NCI-H2081 (cell line): ENCODE measurements around the gene FER.
"Not testable (repeated sequence)": the region's sequence is repeated elsewhere in the genome, so short reads cannot be mapped to it uniquely, and the experiment has no call there.

Source experiments
- DNase-seq, 2 experiments: peaks; one replicate each; lab custom pipeline; 2025; lab: John Stamatoyannopoulos, UW

The FER gene

DNA sequence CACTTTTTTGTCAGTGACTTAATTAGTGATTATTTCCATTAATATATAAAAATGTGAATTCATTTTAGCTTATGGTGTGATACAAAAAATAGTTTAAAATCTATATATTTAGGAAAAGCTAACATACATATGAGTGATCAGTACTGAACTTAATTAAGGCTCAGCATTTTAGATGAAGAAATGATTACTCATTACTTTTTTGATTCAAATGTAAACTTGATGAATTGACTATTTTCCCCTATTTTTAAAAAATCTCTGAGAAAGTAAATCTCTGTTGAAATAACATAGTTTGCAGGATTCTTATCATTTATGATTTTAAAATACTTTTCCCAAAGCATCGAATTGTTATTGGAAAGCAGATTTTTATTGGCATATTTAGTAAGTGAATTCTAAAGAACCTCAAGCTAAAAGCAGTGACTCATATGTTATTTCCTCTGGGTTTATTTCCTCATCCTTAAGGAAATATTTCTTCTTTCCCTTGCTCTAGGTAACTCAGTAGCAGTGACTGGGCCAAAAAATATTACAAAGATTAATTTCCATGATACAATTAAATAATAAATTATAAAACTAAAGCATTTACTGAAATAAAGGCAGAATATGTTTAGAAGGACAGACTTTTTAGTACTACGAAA is 290.6 kb downstream of the FER start:
- no peak for DNase-seq

DNA sequence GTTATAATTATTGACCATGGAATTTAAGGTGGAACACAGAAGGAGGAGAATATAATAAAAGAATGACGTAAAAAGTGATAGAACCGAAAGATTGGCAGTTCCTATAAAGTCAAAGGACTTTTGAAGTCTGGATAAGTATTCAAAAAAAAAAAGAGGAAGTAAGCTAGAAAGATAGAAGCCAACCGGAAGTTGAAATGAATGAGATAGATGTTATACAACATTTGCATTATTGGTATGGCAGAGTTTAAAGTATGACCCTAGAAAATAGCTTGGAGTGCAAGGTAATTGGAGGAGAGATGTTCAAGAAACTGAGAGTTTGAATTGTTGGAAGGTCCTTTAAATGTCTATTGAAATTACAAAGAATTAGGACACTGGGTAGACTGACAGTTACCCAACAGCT is 293.6 kb downstream of the FER start:
- DNase-seq = no peak

DNA sequence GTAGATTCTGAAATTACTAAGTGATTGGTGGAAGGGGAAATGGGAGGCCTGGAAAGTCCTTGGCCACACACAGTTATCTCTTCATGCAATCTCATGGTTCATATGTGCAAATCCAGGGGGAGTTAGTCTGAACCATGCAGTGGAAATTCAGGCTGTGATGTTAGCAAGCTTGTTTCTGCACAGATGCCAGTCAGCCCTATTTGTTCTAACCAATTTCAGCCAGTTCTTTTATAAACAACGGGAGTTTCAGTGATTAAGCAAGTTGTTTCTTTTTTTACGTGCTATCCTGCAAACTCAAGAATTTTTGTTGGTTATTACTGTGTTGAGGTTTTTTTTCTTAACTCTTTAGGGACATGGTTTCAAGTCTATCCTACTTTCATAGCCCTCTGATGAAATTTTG is 298.0 kb downstream of the FER start:
- DNase-seq = no peak

DNA sequence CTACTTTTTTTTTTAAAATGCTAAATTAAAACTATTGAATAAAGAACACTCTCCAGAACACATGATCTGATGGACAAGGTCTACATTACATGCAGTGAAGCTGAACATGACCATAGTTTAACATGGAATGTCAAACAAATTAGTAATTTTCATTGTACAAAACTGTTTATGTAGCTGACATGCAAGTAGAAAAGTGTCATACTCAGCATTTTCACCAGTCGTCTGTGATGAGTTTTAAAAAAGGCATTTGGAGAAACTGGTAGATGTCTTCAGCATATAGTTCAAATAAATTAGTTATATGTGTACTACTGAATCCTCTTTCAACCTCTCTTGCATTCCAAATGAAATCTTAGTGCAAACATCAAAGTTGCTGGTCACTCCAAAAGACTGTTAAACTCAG is 301.9 kb downstream of the FER start:
- no peak for DNase-seq

DNA sequence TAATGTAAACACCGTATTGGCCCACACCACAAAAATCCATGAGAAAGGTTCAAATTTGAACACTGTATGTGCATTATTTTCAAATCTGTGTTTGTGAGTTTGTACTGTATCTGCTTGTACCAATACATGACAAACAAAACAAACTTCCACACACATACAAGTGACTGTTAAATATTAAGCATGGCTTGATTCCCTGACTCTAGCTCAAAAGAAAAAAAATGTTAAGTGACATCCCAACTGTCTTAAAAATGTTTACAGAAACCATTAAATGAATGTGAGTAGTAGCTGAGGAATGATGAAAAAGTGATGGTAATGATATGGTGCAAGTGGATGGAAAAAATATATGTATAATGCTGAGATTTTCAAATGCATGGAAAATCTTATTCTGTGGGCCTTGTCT is 302.6 kb downstream of the FER start:
- not testable (repeated sequence) for DNase-seq

DNA sequence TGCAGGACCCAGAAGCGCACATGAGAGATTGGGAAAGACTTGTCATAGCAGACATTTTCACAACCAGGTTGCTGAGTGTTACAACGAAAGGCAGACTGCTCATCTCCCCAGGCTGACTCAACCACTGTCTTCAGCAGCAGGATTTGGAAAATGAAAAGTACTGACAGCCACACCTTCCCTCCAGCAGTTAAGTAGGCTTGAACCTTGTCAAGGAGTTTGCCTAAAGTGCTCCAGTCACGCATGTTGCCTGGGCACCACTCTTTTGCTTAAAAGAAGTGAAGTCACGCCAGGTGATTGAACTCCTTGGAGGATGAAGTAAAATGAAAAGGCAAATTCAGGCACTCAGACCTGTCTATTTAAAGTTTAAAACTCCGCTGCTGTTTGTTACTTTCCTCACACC is 304.5 kb downstream of the FER start:
- DNase-seq = not testable (repeated sequence)

DNA sequence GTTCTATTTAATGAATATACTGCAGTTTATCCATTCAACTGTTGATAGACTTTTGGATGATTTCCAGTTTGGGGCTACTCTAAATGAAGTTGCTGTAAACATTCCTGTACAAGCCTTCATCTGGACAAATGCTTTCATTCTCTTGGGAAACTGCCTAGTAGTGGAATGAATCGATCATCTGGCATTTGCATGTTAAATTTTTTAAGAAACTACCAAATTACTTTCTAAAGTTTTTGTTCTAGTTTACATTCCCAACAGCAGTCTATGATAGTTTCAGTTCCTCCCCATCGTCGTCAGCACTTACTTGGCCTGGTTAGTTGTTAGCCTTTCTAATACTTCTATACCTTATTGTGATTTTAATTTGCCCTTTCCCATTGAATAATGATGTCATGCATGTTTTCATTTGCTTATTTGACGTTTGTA is 306.3 kb downstream of the FER start:
- no peak for DNase-seq

DNA sequence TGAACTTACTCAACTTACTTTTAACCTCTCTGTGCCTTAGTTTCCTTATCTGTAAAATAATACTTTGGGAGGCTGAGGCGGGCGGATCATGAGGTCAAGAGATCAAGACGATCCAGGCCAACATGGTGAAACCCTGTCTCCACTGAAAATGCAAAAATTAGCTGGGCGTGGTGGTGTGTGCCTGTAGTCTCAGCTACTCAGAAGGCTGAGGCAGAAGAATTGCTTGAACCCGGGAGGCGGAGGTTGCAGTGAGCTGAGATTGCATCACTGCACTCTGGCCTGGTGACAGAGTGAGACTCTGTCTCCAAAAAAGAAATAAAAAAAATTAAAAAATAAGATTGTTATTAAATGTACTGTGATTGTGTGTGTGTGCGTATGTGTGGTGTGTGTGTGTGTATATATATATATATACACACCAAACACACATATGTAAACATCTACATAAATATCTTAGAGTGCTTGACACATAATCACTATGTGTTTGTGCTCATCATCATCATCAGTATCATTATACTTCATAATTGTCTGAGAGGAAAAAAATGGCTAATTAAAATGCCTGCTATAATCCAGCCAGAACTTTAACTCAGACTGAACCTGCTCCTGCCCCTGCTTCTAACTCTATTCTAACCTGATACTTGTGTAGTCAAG is 312.8 kb downstream of the FER start:
- no peak for DNase-seq

DNA sequence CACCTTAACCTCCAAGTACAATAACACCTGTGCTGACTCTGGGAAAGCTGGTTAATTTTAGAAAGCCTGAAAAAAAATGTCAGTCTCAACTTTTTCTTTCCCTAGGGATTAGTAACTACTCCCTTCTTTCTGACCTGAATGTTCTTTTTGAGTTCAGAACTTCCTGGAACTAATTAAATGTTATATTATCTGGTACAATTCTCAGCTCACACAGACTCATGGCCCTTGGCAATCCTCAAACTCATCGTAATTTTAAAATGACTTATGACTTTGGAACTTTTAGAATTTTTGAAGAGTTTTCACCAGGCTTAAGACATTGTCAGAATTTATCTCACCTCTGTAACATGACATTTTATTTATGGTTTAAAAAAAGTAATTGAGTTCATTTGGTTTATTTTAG is 315.0 kb downstream of the FER start:
- no peak for DNase-seq

DNA sequence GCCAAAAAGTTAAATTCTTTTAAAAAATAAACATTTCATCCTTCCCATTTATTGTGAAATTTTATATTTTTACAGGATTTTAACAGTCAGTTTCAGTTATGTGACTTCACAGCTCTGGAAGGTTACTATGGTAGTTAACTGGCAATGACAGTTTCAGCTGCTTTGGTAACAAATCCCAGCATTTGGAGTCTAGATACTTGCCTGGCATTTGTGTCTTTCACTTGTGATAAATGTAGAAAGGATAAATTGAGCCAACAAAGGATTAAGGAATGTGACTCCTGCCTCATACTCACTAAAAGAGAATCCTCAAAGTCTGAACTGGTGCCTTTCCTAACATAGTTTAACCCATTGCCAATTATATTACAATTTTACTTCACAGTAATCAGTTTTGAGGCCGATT is 315.5 kb downstream of the FER start:
- DNase-seq = no peak

DNA sequence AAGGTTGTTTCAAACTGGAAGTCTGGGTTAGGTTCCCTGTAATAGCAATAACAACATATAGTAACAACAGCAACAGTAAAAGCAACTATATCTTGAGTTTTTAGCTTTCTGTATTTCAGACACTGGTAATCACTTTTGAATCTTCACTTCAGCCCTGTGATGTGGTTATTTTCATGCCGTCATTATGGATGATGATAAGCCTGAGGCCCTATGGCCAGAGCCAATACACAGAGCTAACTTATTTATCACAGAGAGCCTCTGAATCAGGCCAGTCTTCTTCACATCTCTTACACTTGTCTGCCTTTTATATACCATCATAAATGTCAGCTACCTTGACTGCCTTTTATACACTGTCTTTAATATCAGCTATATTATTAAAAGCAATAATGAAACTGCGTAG is 329.0 kb downstream of the FER start:
- no peak for DNase-seq

DNA sequence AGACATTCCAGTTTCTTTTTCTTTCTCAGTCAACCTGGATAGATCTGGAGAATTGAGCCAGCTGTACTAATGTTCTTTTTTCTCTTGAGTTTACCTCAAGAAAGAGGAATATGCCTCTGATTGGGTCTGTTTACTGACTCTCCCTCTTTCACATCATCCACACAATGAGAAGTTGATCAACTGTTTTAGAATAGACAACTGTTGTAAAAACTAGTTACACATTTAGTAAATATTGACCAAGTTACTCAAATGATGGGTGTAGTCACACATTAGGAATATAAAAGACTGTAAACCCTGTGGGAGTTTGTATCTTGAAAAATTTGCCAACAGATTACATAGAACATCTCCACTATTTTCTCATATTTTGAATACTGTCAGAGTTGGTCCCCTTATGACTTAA is 330.8 kb downstream of the FER start:
- no peak for DNase-seq

DNA sequence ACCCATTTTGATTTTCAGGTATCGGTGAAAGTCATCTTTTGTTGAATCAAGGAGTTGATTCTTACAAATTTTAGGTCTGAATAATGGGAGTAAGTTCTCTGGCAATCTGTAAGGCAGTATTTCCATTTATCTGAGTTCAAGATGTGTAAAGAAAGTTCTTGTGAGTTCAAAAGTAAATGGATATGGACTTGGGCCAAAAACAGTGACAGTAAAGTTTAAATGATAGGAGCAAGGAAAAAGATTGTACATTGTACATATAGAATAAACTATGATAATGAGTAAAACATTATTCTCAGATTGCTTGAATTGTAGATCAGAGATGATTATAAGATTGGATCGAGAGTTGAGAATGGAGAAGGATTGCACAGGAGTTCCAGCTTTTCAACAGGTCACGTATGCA is 332.8 kb downstream of the FER start:
- DNase-seq = no peak

DNA sequence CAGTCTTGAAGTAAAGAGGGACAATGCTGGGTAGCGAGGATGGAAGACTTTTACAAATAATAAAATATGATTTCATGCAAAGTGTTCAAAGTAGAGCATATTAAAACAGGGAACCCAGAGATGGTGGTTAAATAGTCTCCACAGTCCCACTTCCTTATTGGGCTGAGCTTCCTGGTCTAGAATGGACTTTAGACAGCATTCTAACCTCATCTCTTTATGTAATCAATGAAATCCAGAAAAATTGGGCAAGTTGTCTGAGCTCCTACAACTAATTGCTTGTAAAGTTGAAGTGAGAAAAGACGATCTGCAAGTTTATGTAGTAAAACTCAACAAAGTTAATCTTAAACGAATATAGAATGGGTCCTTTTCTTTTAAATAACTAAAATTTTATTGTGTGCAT is 333.2 kb downstream of the FER start:
- no peak for DNase-seq

DNA sequence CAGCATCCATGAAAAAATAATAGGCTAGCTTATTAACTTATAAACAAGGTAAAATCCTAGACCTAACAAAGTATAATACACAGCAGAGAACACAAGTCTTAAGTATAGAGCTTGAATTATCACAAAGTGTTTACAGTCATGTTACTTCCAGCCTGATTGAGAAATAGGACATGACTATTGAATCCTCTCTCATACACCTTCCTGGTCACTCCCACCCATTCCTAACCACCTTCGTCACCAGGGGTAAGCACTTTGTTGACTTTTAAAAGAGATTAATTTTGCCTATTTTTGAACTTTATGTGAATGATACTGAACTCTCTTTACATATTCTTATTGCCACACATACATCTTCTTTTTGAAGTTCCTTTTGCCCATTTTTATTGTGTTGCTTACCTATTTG is 336.2 kb downstream of the FER start:
- DNase-seq = no peak

DNA sequence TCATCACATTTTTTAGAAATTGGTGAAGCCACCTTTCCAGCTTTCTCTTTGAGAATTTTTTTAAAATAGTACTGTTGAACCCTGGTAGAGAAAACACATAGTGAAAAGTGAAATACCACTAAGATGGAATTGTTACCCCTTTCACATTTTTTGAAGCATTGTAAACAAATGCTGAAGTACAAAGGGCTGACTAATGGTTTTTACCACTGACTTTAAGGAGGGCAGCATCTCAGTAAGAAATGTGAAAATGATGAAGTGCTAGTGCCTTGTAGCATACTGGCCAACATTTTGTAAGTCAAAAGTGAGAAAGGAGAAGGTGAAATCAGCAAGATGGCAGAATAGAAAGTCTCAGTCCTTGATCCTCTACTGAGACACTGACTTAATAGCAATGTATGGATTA is 341.5 kb downstream of the FER start:
- DNase-seq = no peak

DNA sequence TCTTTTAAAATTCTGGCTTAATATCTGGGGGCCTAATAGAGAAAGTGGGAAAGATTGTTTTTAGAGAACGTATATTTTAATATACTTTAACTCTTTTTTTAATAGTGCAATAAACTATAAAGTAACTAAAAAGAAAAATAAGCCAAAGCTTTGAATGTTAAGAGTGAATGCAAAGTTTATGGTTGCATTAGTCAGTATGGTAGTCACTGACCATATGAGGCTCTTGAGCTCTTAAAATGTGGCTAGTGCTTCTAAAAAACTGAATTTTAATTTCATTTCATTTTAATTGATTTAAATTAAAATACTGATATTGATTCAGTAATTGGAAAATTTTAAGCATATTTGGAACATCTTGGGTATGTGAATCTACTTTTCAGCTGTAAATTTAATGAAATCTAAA is 351.4 kb downstream of the FER start:
- DNase-seq = no peak

DNA sequence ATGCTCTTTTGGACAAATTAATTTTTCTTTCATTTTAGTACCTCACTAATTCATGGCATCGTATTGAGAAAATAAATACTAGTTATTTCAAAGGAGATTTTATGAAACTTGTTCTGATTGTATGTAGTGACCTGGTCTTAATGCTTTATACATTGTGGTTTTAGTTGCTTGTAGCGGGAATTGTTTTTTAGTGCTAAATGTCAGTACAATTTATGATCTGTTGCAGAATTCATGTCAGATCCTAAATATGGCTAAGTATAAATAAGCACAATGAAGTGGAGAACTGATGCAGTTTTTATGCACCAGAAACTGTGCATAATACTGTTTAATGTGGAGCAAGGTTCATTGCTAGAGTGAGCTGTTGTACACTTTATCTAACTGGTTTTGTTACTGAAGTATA is 353.3 kb downstream of the FER start:
- no peak for DNase-seq

DNA sequence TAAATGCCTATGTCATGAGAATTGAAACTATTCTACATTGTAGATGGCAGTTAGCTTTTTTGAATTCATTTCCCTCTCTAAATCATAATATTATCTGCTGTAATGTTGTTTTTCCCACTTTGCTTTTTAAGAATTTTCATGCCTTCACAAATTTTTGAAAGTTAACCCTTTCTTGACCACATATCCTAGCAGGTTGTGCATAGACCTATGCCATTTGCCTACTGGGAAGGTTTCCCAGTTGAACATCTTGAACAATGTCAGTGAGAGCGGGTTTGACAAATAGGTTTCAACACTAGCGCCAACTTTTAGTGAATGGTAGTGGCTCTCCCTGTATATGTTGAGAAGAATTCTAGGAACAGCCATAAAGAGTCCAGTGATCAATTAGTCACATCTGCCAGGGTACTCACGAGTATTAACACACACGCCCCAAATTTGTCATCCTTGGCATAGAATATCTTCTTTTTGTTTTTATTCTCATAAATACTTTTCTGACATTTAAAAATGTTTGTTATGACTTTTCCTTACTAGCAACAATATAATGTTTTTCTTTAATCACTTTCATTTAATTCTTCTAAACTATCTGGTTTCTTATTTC is 354.5 kb downstream of the FER start:
- DNase-seq = no peak

DNA sequence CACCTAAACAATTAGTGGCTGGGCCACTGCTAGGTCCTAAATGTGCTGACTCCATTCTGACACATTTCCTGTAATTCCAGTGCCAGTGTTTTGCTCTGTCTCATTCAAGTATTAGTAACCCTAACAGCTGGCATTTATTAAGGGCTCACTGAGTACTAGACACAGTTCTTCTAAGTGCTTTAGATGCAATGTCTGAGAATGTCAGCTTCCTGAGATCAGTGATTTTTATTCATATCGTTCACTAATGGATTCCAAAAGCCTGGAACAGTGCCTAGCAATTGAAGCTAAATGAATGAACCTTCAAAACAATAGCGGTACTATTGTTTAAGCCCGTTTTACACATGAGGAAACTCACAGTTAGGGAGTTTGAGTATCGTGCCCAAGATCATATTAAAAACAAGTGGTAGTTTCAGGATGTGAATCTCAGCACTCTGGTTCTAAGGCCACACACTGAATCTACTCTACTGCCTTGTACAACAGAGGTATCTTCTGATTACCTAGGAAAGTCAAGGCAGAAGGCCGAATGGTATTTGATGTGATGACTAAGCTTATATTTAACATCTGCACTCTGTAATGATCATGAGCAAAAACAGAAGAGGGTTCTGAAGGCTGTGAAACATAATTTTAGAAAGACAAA is 358.1 kb downstream of the FER start:
- DNase-seq = no peak

DNA sequence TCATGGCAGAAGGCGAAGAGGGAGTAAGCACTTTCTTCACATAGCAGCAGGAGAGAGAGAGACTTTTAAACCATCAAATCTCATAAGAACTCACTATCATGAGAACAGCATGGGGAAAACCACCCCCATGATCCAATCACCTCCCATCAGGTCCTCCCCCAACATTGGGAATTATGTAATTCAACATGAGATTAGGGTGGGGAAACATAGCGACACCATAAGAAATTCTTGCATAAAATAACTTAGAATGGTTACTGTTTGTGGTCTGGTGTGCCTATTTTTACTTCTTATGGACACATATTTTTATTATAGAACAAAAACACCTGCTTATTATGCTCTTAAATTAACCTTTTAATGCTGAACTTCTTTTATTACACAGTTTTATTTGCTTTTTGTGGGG is 364.0 kb downstream of the FER start:
- no peak for DNase-seq

DNA sequence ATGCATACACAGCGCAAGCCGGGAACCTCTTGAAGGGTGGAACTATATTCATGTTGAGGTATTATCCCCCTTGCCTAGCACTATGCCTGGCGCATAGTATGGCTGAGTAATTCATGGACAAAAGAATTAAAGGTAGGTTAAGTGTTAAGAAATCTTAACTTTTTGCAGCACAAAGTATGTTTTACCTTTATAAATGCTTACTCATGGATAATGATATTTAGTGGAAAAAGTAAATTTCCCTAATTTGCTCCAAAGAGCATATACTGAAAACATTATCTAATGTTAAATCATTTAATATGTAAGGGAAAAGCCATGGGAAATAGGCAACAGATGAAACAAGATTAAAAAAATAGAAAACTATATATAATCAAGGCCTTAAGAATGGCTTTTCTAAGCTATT is 365.9 kb downstream of the FER start:
- no peak for DNase-seq

DNA sequence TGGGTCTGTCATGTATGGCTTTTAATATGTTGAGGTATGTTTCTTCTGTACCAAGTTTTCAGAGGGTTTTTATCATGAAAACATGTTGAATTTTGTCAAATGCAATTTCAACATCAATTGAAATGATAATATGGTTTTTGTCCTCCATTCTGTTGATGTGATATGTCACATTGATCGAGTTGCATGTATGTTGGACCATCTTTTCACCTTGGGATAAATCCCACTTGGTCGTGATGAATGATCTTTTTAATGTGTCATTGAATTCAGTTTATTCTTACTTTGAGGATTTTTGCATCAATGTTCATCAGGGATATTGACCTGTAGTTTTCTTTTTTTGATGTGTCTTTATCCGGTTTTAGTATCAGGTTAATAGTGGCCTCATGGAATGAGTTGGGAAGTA is 373.5 kb downstream of the FER start:
- DNase-seq = no peak
